SW480 (cell line): ENCODE measurements around the gene ZNF700.
"Not testable (repeated sequence)": the region's sequence is repeated elsewhere in the genome, so short reads cannot be mapped to it uniquely, and the experiment has no call there.

ENCODE experiments used
- DNase-seq: peaks from one replicate; pipeline ENCODE4 v3.0.0-alpha.2; 2016; ENCODE audit warnings: low spot score

Gene ZNF700

DNA sequence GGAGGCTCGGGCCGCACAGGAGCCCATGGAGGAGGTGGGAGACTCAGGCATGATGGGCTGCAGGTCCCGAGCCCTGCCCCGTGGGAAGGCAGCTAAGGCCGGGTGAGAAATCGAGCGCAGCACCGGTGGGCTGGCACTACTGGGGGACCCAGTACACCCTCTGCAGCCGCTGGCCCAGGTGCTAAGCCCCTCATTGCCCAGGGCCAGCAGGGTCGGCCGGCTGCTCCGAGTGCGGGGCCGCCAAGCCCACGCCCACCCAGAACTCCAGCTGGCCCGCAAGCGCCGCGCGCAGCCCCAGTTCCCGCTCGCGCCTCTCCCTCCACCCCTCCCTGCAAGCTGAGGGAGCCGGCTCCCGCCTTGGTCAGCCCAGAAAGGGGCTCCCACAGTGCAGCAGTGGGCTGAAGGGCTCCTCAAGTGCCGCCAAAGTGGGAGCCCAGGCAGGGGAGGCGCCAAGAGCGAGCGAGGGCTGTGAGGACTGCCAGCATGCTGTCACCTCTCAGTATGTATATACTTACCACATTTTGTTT lies 16.5 kb downstream of the ZNF700 start:
- not testable (repeated sequence) for DNase-seq

DNA sequence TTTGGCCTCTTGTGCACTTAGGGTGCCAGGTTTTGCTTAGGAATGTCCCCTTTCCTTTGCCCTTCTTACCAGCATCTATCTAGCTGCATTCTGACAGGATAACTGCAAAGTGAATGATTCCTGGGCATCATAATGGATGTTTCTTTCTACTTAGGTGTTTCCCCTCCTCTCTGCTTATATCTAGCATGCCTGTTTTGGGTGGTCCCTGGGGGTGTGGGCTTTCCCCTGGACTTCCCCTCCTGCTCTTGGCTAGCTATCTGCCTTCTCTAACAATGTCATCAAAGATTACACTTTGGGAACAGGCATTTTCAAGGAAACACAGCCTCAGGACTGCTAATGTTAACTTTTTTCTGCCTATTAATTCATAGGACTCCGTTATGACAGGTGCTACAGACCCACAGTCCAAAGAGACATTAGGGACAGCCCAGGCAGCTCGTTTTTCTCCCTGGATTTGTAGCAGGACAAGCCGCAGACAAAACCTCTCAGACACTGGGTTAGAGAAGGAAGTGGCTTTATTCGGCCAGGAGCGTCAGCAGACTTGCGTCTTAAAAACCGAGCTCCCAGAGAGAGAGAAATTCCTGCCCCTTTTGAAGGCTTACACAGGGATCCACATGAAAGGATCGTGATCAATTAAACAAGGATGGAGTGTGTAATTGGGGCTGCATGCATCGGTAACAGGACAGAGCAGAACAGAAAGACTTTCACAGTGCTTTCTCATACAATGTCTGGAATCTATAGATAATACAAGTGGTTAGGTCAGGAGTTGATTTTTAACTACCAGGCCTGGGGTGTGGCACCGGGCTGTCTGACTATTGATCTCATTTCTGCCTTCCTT lies 17.3 kb downstream of the ZNF700 start:
- no peak for DNase-seq

DNA sequence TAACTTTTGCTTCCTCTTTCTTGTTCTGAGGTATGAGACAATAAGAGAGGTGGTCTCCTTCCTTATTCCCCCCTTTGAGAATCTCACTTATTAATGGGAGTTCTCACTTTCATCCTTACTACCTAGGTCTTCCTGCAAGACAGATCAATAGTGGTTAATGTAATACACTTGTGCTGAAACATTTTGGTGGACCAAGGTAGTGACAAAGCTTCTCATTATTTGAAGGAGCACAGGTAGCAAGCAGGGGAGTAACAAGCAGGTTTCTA lies 17.9 kb downstream of the ZNF700 start:
- no peak for DNase-seq

DNA sequence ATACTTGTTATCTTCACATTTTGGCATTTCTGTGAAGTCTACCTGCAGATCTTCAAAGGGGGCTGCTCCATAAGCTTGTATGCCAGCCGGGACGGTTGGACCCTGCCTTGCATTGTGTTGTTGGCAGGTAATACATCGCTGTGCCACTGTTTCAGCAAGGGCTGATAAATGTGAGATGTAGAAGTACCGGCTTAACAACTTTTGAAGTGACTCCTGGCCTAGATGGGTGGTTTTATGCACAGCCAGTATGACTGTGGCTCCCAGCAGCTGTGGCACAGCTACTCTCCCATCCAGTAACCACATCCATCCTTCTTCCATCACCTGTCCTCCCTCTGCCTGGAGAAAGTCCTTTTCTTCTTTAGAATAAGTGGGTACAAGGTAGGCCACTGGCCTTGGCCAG lies 19.7 kb downstream of the ZNF700 start:
- DNase-seq: no peak

DNA sequence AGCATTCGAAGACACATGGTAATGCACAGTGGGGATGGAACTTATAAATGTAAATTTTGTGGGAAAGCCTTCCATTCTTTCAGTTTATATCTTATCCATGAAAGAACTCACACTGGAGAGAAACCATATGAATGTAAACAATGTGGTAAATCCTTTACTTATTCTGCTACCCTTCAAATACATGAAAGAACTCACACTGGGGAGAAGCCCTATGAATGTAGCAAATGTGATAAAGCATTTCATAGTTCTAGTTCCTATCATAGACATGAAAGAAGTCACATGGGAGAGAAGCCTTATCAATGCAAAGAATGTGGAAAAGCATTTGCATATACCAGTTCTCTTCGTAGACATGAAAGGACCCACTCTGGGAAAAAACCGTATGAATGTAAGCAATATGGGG lies 23.7 kb downstream of the ZNF700 start:
- DNase-seq: no peak

DNA sequence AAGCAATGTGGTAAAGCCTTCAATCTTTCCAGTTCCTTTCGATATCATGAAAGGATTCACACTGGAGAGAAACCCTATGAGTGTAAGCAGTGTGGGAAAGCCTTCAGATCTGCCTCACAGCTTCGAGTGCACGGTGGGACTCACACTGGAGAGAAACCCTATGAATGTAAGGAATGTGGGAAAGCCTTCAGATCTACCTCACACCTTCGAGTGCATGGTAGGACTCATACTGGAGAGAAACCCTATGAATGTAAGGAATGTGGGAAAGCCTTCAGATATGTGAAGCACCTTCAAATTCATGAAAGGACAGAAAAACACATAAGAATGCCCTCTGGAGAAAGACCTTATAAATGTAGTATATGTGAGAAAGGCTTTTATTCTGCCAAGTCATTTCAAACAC lies 24.3 kb downstream of the ZNF700 start:
- DNase-seq: no peak

DNA sequence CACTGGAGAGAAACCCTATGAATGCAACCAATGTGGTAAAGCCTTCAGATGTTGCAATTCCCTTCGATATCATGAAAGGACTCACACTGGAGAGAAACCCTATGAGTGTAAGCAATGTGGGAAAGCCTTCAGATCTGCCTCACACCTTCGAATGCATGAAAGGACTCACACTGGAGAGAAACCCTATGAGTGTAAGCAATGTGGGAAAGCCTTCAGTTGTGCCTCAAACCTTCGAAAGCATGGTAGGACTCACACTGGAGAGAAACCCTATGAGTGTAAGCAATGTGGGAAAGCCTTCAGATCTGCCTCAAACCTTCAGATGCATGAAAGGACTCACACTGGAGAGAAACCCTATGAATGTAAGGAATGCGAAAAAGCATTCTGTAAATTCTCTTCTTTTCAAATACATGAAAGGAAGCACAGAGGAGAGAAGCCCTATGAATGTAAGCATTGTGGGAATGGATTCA lies 24.7 kb downstream of the ZNF700 start:
- DNase-seq: not testable (repeated sequence)

DNA sequence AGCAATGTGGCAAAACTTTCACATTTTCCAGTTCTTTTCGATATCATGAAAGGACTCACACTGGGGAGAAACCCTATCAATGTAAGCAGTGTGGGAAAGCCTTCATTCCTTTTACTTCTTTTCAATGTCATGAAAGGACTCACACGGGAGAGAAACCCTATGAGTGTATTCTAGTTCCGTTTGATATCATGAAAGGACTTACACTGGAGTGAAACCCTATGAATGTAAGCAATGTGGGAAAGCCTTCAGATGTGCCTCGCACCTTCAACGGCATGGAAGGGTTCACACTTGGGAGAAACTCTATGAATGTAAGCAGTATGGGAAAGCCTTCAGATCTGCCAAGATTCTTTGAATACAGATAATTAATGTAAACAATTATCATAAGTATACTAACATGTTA lies 25.4 kb downstream of the ZNF700 start:
- DNase-seq: no peak

DNA sequence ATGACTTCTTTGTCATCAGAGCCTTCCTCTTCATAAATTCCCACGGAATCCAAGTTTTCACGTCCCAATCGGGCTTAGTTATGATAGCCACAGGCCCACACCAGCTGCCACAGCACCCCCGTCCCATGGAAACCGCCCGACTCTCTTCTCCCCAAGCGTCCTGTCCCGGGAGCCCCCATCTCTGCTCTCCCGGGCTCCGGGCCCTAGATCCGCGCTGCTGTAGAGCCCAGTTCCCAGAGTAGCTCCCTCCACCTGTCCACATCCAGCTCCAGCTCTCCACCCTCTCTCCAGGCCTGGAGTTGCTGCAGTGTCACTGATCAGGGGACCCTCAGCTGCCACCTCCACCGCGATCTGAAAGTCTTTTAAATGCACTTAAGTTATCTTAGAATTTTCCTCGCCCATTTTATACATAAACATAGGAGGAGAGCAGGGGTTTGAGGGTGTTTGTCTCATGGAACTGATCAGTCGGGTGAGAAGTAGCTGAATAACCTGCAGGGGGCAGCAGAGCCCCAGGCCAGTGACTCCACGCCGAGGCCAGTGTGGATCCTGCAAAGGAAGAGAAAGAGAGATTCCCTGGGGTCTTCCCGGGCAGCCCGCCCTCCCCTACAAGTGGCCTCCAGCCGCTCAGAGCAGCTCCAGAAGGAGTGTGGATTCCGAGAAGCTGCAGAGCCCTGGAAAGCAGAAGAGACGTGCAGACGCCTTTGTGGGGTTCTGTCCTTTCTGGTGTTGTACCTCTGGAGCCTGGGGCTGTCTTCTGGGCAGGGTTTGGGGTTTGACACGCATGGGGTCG lies 38.9 kb downstream of the ZNF700 start:
- peak; percentile 50 for DNase-seq

DNA sequence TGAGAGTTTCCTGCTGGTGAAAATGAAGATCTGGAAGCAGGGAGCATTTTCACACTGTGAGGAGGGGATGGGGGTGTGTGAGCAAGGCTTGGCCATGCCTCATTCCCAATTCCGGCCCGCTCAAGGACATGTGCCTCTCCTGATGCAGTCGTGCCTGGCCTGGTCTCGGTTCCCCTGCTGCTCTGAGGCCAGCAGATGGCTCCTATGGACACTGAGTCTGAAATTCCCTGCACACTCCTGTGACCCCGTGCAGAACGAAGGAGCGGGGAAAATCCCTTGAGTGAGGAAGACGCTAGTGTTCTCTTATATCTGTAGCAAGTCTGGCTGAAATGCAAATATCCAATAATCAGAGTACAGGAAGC lies 39.6 kb downstream of the ZNF700 start:
- no peak for DNase-seq

DNA sequence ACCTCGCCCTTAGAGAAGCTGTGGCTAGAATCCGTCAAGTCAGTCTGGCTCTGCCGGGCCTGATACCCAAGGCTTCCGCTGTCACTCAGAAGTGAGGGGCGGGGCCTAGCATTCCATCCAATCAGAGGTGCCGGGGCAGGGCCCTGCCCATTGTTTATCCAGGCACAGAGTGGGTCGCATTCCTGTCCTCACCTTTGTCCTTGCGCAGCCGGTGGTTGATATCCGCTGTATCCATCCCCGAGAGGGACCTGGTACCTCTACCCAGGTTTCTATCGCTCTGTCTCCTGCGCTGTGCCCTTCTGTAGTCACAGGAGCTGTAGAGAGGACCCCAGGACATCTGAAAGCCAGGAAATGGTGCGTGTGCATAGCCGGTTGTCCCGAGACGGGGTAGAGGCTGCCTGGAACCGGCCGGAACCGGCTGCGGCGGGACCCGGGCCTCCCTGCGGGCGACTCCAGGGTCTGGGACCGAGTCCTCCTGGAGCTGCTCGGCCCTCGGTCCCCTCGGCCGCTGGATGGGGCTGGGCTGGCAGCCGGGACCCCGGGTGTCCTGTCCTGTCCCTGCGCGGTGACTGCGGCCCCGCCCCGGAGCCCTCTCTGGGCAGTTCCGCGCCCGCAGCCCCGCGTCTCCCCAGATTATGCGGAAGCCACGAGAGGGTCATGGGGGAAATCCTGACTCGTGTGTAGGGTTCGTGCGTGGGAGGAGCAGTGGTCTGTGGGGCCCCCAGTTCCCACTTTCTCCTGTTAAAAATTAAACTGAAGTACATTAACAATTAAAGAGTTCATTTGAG lies 40.1 kb downstream of the ZNF700 start, which contains the start of gene ZNF763:
TSS of gene ZNF763 (plus strand) at position 183 of the 788 bp plus-strand sequence. CDS start at position 352, 169 bp downstream.
- peak; percentile 90 for DNase-seq

DNA sequence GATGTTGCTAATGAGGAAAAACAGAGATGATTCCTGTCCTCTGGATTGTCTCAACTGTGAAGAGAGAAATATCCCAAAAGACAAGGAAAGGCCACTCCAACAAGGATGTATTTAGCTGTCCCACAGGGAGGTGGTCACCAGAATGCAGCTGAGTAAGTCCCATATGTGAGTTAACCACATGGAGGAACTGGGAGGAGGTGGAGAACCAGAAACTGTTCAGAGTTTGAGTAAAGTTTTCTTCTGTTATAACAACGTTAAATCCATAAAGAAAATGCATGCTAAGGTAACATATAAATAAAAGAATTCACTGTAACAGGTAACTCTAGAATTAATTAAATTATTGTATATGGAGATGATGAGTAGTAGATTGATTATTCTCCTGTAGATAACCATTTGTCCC lies 45.3 kb downstream of the ZNF700 start:
- no peak for DNase-seq

DNA sequence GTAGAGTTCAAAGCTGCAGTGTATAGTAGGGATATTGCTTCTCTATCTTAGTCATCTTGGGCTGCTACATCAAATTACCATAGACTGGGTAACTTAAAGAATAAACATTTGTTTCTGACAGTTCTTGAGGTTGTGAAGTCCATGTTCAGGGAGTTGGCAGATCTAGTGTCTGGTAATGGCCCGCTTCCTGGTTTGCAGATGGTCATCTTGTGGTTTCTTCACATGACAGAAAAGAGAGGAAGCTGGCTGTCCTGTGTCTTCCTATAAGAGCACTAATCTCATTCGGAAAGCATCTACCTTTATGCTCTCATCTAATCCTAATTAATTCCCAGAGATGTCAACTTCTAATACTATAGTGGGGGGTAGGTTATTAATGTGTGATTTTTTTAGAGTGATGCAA lies 46.1 kb downstream of the ZNF700 start:
- DNase-seq: no peak

DNA sequence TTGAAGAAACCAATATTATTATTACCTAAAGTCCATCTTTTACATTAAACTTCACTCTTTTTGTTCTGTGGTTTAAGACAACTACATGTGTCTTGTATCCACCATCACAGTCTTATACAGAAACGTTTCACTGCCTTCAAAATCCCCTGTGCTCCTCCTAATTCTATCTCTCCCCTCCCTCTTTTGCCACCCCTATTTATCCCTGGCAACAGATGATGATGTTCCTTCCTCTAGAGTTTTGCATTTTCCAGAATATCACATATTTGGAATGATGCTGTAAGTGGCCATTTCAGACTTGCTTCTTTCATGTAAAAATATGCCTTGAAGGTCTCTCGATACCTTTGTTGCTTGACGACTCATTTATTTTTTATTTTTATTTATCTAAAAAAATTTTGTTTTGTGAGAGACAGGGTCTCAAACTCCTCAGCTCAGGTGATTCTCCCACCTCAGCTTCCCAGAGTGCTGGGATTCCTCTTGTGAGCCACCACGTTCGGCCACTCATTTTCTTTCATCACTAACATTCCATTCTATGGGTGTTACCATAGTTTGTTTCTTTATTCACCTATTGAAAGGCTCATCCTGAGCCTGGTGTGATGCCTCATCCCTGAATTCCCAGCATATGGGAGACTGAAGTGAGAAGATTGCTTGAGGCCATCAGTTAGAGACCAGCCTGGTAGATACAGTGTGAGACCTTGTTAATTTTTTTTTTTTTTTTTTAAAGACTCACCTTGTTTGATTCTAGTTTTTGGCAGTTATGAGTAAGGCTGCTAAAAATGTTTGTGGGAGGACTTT lies 48.3 kb downstream of the ZNF700 start:
- DNase-seq: no peak

DNA sequence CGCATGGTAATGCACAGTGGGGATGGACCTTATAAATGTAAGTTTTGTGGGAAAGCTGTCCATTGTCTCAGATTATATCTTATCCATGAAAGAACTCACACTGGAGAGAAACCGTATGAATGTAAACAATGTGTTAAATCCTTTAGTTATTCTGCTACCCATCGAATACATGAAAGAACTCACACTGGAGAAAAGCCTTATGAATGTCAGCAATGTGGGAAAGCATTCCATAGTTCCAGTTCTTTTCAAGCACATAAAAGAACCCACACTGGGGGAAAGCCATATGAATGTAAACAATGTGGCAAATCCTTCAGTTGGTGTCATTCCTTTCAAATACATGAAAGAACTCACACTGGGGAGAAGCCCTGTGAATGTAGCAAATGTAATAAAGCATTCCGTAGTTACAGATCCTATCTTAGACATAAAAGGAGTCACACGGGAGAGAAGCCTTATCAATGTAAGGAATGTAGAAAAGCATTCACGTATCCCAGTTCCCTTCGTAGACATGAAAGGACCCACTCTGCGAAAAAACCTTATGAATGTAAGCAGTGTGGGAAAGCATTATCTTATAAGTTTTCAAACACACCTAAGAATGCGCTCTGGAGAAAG lies 53.7 kb downstream of the ZNF700 start:
- DNase-seq: no peak

DNA sequence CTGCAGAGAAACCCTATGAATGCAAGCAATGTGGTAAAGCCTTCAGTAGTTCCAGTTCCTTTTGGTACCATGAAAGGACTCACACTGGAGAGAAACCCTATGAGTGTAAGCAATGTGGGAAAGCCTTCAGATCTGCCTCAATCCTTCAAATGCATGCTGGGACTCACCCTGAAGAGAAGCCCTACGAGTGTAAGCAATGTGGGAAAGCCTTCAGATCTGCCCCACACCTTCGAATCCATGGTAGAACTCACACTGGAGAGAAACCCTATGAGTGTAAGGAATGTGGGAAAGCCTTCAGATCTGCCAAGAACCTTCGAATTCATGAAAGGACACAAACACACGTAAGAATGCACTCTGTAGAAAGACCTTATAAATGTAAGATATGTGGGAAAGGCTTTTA lies 54.6 kb downstream of the ZNF700 start:
- DNase-seq: no peak

DNA sequence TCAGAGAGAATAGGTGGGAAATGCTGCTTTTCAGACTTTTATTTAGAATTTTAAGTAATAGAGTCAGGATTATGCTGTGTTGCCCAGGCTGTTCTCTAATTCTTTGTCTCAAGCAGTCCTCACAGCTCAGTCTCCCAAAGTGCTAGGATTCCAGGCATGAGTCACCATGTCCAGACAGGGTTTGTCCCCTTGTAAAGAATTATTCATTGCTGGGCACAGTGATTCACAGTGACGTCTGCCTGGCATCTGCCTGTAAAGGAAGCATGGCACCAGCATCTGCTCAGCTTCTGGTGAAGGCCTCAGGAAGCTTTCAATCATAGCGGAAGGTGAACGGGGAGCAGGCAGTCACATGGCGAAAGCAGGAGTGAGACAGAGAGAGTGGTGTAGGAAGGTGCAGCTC lies 57.6 kb downstream of the ZNF700 start:
- no peak for DNase-seq

DNA sequence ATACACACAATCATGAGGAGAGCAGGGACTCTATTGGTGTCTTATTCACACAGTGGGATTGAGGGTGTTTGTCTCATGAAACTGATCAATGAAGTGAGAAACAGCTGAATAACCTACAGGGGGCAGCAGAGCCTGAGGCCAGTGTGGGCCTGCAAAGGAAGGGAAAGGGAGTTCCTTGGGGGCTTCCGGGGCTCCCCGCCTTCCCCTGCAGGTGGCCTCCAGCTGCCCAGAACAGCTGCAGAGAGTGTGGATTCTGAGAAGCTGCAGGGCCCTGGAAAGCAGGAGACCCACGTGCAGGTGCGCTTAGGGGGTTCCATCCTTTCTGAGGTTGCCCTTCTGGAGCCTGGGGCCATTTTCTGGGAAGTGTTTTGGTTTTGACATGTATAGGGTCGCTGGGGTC lies 60.1 kb downstream of the ZNF700 start:
- DNase-seq: no peak

DNA sequence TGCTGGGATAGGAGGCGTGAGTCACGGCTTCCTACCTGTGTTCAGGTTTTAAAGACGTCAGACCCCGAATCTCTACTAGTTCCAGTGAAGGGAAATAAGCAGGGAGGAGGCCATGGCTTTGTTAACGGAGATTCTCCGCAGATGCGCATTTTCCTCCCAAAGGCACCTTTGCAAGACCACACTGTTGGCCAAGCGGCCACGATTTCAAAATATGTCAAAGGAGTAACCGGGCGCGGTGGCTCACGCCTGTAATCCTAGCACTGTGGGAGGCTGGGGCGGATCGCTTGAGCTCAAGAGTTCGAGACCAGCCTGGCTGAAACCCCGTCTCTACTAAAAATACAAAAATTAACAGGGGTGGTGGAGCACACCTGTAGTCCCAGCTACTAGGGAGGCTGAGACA lies 61.8 kb downstream of the ZNF700 start:
- DNase-seq: no peak

DNA sequence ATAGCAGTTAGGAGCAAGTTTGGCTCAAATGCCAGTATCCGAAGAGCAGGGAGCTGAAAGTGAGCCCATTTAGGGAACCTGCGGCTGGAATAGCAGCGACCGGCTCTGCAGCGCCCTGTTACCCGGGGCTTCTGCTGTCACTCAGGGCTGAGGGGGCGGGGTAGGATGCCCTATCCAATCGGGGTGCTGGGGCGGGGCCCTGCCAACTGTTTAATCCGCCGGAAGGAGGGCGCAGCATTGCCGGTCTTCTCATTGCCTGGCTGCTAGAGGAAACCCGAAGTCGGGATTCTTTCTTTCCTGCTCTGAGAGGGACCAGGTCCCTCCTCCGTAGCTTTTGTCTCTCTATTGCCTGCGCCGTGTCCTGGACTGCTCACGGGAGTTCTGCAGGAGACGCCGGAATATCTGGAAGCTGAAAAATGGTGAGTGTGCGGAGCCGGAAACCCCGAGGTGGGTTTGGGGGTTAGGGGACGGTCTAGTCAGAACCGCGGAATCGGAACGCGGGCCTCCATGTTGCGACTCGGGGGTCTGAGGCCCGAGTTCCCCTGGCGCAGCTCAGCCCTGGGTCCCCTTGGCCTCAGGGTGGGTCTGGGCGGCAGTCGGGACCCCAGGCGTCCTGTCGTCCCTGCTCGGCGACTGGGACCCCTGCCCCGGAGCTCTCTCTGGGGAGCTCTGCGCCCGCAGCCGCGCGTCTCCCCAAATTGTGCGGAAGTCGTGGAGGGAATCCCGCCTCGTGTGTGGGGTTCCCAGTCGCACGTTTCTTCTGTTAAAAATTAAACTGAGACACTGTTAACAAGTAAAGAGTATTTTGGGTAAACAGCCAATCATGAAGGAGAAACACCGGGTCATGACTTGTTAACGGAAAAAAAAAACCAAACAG lies 62.7 kb downstream of the ZNF700 start:
- peak; percentile 97 for DNase-seq
